ENCODE results near the gene HS6ST3. TPM values are rescaled to one million over a fixed set of nuclear protein-coding genes. Genes with fewer than 3 reads are reported as not detected.

The HS6ST3 gene
- total RNA-seq, 1 donor from 2014 or later, result not detected

- DNase-seq, result no peak
- Mint-ChIP-seq H3K4me1 (no peaks in the 10 kb centered on the region), H3K36me3 (ENCODE audit: low read depth) (no peaks in the 10 kb centered on the region), H3K27ac (no peak overlapping the region), H3K27me3 (no peaks in the 10 kb centered on the region), H3K9me3 (peaks cover 8% of the 10 kb centered on the region), H3K4me3 (no peak overlapping the region)
- intact Hi-C loops (cut with micrococcal nuclease), result no loop called here
Measured at GRCh38 chr13:96803456-96804100, 713.7 kb downstream of the HS6ST3 start.

GRCh38 chr13:96804174-96804573 lies 714.3 kb downstream of the HS6ST3 start:
- Mint-ChIP-seq H3K4me1 (no peaks in the 10 kb centered on the region), H3K27me3 (no peaks in the 10 kb centered on the region), H3K9me3 (peaks cover 8% of the 10 kb centered on the region), H3K4me3 (no peak overlapping the region), H3K27ac (no peak overlapping the region), H3K36me3 (ENCODE audit: low read depth) (no peaks in the 10 kb centered on the region)
- no peak for DNase-seq
- intact Hi-C loops (cut with micrococcal nuclease), result no loop called here

- no peaks in the 10 kb centered on the region for H3K9me3 Mint-ChIP-seq
- DNase-seq, result no peak
- H3K27ac Mint-ChIP-seq, result no peak overlapping the region
- no peaks in the 10 kb centered on the region for H3K4me1 Mint-ChIP-seq
- H3K27me3 Mint-ChIP-seq, result no peaks in the 10 kb centered on the region
- no peaks in the 10 kb centered on the region for H3K36me3 Mint-ChIP-seq (ENCODE audit: low read depth)
- intact Hi-C loops (cut with micrococcal nuclease), result no loop called here
- H3K4me3 Mint-ChIP-seq, result no peak overlapping the region
Measured at GRCh38 chr13:96806746-96807145, 716.8 kb downstream of the HS6ST3 start.

DNA sequence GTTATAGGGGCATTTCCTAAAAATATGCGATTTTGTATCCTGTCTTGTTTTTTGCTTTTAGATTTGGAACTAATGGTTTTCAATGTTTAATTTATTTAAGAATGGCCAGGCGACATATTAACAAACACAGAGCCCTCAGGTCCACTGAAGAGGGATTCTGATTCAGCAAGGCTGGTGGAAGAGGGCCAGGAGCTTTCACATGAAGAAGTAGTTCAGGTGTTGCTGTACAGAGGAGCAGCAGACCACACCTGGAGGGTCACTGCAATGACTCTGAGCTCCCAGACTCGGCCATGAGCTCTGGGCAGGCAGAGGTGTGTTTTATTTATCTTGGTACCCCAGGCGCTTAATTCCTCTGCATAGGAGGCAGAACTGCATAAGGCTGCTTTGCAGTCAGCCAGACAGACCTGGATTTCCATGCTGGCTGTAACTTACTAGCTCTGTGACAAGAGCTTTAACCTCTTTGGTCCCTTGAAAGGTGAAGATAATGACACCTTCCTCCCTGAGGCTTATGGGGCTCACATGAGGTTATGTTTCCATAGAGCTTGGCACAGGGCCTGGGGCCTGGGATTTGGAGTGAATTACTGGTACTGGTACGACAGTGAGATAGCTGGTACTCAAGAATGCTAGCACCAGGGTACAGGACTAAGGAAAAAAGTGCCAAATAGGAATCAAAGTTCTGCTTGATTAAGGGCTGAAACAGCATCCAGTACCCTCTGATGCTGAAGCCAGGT lies 719.6 kb downstream of the HS6ST3 start:
- Mint-ChIP-seq H3K27ac (no peak overlapping the region), H3K4me3 (no peak overlapping the region), H3K9me3 (no peaks in the 10 kb centered on the region), H3K36me3 (ENCODE audit: low read depth) (no peaks in the 10 kb centered on the region), H3K4me1 (no peaks in the 10 kb centered on the region), H3K27me3 (no peaks in the 10 kb centered on the region)
- intact Hi-C loops (cut with micrococcal nuclease), result no loop called here
- DNase-seq, result no peak

- intact Hi-C loops (cut with micrococcal nuclease), result no loop called here
- Mint-ChIP-seq H3K27me3 (no peaks in the 10 kb centered on the region), H3K9me3 (no peaks in the 10 kb centered on the region)
Measured at GRCh38 chr13:96810104-96810503, 720.2 kb downstream of the HS6ST3 start.

GRCh38 chr13:96811049-96811448 lies 721.1 kb downstream of the HS6ST3 start:
- H3K27me3 Mint-ChIP-seq, result no peaks in the 10 kb centered on the region
- no peaks in the 10 kb centered on the region for H3K36me3 Mint-ChIP-seq (ENCODE audit: low read depth)
- intact Hi-C loops (cut with micrococcal nuclease), result no loop called here
- H3K4me3 Mint-ChIP-seq, result no peak overlapping the region
- H3K27ac Mint-ChIP-seq, result no peak overlapping the region
- no peak for DNase-seq
- H3K9me3 Mint-ChIP-seq, result no peaks in the 10 kb centered on the region
- no peaks in the 10 kb centered on the region for H3K4me1 Mint-ChIP-seq

More at GRCh38 chr13:96810104-96810503, 720.2 kb downstream of the HS6ST3 start:
- Mint-ChIP-seq H3K4me3 (no peak overlapping the region), H3K36me3 (ENCODE audit: low read depth) (no peaks in the 10 kb centered on the region), H3K27ac (no peak overlapping the region), H3K4me1 (no peaks in the 10 kb centered on the region)
- no peak for DNase-seq

GRCh38 chr13:96816261-96816660 lies 726.4 kb downstream of the HS6ST3 start:
- no peaks in the 10 kb centered on the region for H3K9me3 Mint-ChIP-seq
- H3K27me3 Mint-ChIP-seq, result no peaks in the 10 kb centered on the region
- intact Hi-C loops (cut with micrococcal nuclease), result no loop called here
- H3K4me1 Mint-ChIP-seq, result no peaks in the 10 kb centered on the region
- no peak for DNase-seq
- no peaks in the 10 kb centered on the region for H3K36me3 Mint-ChIP-seq (ENCODE audit: low read depth)
- no peak overlapping the region for H3K27ac Mint-ChIP-seq
- no peak overlapping the region for H3K4me3 Mint-ChIP-seq

DNA sequence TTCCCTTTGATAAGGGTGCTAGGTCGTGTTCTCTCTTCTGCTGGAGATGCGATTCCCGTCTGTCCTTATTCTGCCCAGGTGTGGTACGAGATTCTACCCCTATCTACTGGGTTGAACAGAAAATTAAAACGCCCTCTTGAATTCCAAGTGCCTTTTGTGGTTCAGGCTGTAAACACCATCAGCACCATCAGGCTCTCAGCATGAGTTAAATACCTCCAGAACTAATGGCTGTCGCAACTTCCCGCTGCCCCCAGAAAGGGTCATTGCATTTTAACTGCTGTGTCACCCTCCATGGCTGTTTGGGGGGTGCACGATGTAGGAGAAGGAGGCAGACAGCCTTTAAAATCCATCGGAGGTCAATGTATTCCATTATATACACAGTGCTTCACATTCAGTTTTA lies 727.0 kb downstream of the HS6ST3 start:
- H3K4me3 Mint-ChIP-seq, result no peak overlapping the region
- H3K27ac Mint-ChIP-seq, result no peak overlapping the region
- no peaks in the 10 kb centered on the region for H3K4me1 Mint-ChIP-seq
- no peaks in the 10 kb centered on the region for H3K27me3 Mint-ChIP-seq
- H3K36me3 Mint-ChIP-seq (ENCODE audit: low read depth), result no peaks in the 10 kb centered on the region
- H3K9me3 Mint-ChIP-seq, result no peaks in the 10 kb centered on the region
- DNase-seq, result no peak
- intact Hi-C loops (cut with micrococcal nuclease), result no loop called here

- H3K36me3 Mint-ChIP-seq (ENCODE audit: low read depth), result no peaks in the 10 kb centered on the region
- no peaks in the 10 kb centered on the region for H3K27me3 Mint-ChIP-seq
- H3K4me3 Mint-ChIP-seq, result no peak overlapping the region
- no peaks in the 10 kb centered on the region for H3K4me1 Mint-ChIP-seq
- H3K9me3 Mint-ChIP-seq, result no peaks in the 10 kb centered on the region
- no peak for DNase-seq
- intact Hi-C loops (cut with micrococcal nuclease), result no loop called here
- H3K27ac Mint-ChIP-seq, result no peak overlapping the region
Measured at GRCh38 chr13:96817336-96817941, 727.5 kb downstream of the HS6ST3 start.

DNA sequence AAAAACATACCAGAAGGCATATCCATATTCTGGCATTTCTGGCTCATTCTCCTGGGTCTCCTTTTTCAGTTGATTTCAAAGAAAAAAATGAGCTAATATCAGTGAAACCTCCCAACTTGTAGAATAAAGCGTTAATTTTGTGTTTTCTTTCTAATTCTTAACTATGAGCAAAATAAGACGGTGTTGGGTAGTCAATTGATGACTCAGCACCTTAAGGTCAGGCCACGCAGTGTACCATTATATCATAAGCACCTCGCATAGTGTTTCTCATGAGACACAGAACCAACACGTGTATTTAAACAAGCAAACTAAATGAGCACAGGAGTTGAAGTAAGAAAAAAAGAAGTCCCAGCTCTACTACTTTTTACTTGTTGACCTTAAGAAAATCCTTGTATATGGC lies 729.5 kb downstream of the HS6ST3 start:
- DNase-seq, result no peak
- Mint-ChIP-seq H3K4me3 (no peak overlapping the region), H3K27me3 (no peaks in the 10 kb centered on the region), H3K27ac (no peak overlapping the region), H3K36me3 (ENCODE audit: low read depth) (no peaks in the 10 kb centered on the region), H3K9me3 (no peaks in the 10 kb centered on the region), H3K4me1 (no peaks in the 10 kb centered on the region)
- intact Hi-C loops (cut with micrococcal nuclease), result no loop called here

DNA sequence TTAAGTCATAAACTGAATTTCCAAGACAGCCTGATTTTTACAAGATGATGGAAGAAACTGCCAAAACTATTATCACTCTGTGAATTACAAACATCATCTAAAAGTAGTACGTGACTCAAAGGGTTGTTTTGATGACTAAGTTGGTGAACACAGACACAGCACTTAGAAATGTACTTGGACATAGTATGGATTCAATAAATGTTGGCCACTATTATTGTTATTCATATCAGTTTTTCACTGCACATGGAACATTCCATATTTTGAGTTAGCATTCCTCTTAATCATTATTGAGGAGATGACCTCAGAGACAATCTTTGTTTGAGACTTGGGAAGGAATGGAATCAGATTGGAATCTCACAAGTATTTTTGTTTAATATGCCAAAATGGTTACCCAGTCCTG lies 731.5 kb downstream of the HS6ST3 start:
- DNase-seq, result no peak
- Mint-ChIP-seq H3K4me3 (no peak overlapping the region), H3K9me3 (no peaks in the 10 kb centered on the region), H3K4me1 (no peaks in the 10 kb centered on the region), H3K27me3 (no peaks in the 10 kb centered on the region), H3K36me3 (ENCODE audit: low read depth) (no peaks in the 10 kb centered on the region), H3K27ac (no peak overlapping the region)
- intact Hi-C loops (cut with micrococcal nuclease), result no loop called here

DNA sequence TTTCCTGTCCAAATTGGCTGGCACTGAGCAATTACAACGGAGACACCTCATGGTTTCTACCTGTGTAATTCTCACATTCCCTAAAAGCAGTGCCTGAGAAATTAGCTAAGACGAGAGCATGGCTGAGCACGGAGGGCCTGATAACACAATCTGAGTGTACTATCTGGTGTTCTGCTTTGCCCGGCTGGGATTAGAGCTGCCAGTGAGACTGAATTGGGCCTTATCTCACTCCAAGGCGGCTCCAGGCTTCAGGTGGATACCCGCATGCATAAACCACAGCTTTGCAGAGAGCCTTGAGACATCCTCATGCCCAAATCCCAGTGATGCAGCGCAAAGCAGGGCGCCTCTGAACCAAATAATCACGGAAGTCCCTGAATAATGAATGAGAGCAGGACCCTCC lies 732.1 kb downstream of the HS6ST3 start:
- no peaks in the 10 kb centered on the region for H3K36me3 Mint-ChIP-seq (ENCODE audit: low read depth)

GRCh38 chr13:96822895-96823294 lies 733.0 kb downstream of the HS6ST3 start:
- Mint-ChIP-seq H3K4me1 (no peaks in the 10 kb centered on the region), H3K27ac (no peak overlapping the region), H3K9me3 (no peaks in the 10 kb centered on the region), H3K36me3 (ENCODE audit: low read depth) (no peaks in the 10 kb centered on the region), H3K4me3 (no peak overlapping the region), H3K27me3 (no peaks in the 10 kb centered on the region)
- intact Hi-C loops (cut with micrococcal nuclease), result no loop called here
- no peak for DNase-seq

More for the DNA sequence above, 732.1 kb downstream of the HS6ST3 start:
- intact Hi-C loops (cut with micrococcal nuclease), result no loop called here
- Mint-ChIP-seq H3K27me3 (no peaks in the 10 kb centered on the region), H3K4me1 (no peaks in the 10 kb centered on the region), H3K4me3 (no peak overlapping the region), H3K27ac (no peak overlapping the region), H3K9me3 (no peaks in the 10 kb centered on the region)
- no peak for DNase-seq

DNA sequence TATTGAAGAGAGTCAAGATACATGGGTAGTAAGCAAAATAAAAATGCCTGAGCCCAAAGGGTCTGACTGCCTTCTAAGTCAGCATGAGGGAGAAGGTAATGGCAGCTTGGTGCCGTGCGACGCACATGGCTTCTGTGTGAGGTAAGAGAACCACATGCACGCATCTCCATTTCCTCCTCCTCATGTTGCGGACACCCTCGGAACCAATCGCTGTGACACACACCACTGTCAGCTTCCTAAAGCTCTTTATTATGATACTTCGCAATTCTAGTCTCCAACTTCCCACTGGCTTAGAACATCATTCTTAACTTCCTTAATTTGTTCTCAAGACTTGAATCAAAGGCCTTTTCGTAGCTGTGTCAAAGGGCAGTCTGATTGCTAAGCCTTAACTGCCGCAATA lies 734.2 kb downstream of the HS6ST3 start:
- intact Hi-C loops (cut with micrococcal nuclease), result no loop called here
- Mint-ChIP-seq H3K36me3 (ENCODE audit: low read depth) (no peaks in the 10 kb centered on the region), H3K9me3 (no peaks in the 10 kb centered on the region), H3K4me3 (no peak overlapping the region), H3K27me3 (no peaks in the 10 kb centered on the region), H3K4me1 (no peaks in the 10 kb centered on the region), H3K27ac (no peak overlapping the region)
- no peak for DNase-seq
